ENCODE data around the gene GAS6. TPM values are rescaled to one million over a fixed set of nuclear protein-coding genes. Genes with fewer than 3 reads are reported as not detected.
A peak's percentile ranks its signal among the peaks of the same experiment; 100 is the strongest.

Gene GAS6
- total RNA-seq, 1 donor from 2014 or later, result 36.5 TPM

DNA sequence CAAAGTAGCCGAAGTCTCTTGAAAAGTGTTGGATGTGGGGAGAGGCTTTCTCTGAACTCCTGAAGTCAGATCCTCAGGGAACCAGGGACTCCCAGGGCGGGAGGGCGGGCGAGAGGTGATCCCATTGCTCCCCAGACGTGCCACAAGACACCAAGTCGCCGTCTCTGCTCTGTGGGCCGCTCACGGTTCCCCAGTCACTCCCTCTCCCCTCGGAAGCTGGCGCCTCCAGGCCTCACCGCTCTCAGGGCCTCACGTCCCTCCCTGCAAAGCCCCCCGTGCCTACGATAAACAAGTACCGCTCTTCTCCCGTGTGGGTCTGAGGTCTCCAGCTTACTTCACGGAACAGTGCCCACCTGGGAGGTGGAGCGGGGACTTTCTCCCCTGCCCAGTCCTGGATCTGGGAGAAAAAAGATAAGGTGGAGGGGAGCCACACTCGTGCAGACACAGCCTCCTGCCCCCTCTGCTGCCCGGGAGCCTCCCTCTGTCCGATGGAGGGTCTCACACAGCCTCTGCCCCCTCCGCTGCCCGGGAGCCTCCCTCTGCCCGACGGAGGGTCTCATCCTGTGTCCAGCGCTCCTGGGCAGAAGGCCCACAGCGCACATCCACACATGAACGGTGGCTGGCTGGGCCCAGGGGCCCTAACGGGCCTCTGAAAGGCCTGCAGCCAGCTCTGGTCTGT is 50.7 kb downstream of the GAS6 start:
- ATAC-seq (no peak), DNase-seq (ENCODE audit: low spot score) (no peak)

DNA sequence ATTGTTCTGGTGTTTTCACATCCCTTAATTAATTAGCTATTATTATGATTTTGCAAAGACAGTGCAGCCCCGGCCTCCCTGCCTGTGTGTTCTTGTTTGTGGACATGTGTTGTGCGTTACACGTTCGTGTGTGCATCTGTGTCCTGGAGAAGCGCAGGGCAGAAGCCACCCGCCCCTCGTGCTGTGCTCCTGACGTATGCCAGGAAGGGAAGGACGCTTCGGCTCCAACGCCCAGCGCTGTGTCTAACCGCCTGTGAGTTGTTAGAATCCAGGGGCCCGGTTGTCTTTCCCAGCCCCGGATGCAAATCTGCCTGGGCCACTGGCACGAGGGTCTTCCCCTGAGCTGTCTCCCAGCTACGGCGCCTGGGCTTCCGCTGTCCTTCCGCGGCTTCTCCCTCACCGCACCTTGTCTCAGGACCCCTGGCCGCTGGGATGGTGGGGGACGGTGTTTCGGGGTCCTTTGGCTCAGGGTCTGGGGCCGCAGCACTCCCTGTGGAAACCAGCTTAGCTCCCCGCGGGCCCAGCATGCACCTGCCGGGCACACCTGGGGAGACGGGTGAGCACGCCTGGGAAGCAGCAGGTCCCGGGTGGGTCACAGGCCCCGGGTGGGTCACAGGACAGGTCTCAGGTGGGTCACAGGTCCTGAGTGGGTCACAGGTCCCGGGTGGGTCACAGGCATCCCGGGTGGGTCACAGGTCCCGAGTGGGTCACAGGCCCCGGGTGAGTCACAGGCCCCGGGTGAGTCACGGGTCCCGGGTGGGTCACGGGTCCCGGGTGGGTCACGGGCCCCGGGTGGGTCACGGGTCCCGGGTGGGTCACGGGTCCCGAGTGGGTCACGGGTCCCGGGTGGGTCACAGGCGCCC is 51.5 kb downstream of the GAS6 start:
- DNase-seq (ENCODE audit: low spot score) (no peak), ATAC-seq (no peak)

DNA sequence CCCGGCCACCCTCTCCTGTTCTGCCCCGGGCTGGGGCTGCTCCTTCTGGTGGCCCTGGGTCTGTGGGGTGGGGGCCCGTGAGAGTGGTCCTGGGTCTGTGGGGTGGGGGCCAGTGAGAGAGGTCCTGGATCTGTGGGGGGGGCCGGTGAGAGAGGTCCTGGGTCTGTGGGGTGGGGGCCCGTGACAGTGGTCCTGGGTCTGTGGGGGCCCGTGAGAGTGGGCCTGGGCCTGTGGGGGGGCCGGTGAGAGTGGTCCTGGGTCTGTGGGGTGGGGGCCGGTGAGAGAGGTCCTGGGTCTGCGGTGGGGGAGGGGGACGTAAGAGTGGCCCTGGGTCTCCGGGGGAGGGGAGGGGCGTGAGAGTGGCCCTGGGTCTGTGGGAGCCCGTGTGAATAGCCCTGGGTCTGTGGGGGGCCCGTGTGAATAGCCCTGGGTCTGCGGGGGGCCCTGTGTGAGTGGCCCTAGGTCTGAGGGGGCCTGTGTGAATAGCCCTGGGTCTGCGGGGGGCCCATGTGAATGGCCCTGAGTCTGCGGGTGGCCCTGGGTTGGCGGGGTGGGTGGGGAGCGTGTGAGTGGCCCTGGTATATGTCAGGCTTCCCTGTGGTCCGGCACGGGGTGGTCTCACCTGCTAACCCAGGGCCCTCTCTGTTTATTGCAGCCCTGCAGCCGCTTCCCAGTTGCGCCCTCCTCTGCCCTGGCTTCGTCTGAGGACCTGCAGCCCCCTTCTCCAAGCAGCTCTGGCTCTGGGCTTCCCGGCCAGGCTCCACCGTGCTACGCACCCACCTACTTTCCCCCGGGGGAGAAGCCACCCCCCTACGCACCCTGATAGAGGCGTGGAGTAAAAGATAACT is 52.6 kb downstream of the GAS6 start:
- DNase-seq (ENCODE audit: low spot score) (no peak), ATAC-seq (no peak)

DNA sequence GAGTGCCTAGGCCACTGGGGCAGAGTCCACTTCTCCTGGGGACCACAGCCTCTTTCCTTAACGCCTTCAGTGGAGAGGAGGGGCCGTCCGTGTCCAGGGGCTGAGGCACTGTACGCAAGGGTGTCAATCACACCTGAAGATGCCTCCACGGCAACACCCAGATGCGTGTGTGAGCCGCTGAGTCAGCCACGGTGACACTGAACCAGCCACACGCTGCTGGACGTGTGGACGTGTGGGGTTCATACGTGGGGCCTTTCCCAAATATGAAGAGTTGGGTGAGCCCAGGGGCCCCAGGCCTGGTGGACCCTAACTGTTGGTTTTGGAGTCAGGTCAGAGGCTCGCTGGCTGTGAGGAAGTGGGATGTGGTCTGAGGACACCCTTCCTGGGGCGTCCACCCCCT is 53.2 kb downstream of the GAS6 start:
- no peak for DNase-seq (ENCODE audit: low spot score)
- no peak for ATAC-seq

DNA sequence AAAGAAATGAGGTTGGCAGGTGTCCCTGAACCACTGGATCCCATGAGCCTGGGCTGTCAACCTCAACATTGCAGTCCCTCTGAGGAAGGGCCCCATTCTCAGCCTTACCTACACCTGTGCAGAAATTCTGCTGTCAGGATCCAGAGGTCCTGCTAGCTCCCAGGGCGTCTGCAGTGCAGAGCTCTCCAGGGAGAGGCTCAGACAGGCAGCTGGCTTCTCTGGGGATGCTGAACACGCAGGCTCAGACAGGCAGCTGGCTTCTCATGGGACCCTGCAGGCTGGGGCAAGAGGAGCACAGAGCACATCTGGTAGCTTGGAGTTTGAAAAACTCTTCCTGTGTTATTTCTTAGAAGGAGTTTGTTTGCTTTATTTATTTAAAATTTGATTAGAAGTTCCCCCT is 53.9 kb downstream of the GAS6 start:
- no peak for ATAC-seq
- DNase-seq (ENCODE audit: low spot score), result no peak

DNA sequence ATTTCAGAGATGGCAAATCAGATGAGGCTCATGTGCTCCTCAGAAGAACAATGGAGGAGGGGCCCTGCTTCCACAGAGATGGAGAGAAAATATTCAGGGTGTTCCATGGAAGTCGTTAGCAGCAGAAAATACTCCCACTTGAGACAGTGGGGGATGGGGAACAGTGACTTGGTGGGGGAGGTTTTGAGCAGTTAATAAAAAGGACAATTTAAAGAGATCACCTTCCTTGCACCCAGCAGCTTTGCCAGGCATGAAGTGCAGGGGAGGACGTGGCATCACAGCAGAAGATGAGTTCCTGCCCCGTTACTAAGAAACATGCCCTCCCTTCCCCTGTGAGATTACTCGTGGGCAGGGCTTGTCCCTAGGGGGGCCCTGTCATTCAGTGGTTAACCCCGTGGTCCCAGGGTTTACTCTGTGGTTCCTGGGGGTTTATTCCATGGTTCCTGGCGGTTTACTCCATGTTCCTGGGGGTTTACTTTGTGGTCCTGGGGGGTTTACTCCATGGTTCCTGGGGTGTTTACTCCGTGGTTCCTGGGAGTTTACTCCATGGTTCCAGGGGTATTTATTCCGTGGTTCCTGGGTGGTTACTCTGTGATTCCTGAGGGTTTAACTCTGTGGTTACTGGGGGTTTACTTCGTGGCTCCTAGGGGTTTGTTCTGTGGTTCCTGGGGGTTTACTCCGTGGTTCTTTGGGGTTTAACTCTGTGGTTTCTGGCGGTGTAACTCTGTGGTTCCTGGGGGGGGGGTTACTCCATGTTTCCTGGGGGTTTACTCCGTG is 55.6 kb downstream of the GAS6 start:
- no peak for ATAC-seq
- DNase-seq (ENCODE audit: low spot score), result no peak

DNA sequence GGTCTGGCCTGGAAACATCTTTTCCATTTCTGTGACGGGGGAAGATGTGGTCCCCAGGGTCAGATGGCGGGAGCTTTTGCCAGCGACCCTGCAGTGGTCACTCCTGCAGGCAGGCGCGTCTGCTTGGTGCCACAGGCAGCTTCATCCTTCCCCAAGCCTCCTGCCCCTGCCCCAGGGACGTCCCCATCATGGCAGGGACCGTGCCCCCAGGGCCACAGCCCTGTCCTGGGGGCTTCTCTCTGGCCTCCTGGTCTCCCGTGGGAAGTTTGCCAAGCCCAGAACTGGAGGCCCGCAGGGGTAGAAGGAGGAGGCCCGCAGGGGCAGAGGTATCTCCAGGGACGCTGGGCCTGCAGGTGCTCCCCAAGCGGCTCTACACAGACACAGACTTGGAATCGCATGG is 57.4 kb downstream of the GAS6 start:
- no peak for DNase-seq (ENCODE audit: low spot score)

DNA sequence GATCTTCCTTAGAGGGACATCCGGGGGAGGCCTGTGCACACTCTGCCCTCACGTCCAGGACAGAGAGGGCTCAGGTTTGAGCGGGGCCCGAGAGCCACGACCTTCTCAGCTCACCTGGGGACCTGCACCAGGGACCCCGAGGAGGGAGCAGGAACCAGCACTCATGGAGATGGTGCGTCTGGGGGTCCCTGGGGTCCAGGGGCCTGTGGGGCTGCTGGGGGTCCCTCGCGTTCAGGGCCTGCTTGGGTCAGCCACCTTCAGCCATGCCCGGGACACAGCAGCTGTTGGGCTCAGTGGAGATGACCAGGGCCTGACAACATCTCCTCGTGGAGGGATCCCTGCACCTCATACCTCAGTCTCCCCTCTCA is 57.8 kb downstream of the GAS6 start:
- DNase-seq (ENCODE audit: low spot score) (no peak), ATAC-seq (no peak)

More for the DNA sequence above, 57.4 kb downstream of the GAS6 start:
- no peak for ATAC-seq

DNA sequence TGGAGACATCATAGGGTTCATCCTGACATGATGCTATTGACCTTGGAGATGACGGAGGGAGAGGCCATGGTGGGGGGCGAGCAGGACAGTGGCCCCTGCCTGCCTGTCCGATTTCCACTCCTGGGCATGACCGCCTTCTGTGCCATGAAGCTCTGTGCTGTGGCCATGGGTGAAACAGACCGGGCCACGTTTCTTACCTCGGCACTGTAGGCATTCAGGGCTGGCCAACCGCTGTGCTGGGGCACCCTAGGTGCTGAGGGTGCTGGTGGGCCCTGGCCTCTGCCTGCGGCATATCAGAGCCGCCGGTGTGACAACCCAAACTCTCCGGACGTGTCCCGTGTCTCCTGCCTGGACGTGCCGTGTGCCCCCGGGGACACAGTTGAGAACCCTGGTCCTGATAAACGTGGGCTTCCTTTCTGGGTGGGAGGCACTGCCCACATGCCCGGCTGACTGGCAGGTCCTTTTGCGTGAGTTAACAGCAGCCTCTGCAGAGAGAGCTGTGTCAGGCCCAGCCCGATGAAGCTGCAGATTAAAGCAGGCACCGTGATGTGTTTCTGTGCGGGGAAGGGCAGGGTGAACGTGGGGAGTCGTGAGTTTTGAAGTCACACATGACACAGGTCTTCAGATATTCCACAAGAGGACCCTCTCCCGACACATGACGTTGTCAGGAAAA is 58.3 kb downstream of the GAS6 start:
- ATAC-seq (no peak), DNase-seq (ENCODE audit: low spot score) (no peak)

DNA sequence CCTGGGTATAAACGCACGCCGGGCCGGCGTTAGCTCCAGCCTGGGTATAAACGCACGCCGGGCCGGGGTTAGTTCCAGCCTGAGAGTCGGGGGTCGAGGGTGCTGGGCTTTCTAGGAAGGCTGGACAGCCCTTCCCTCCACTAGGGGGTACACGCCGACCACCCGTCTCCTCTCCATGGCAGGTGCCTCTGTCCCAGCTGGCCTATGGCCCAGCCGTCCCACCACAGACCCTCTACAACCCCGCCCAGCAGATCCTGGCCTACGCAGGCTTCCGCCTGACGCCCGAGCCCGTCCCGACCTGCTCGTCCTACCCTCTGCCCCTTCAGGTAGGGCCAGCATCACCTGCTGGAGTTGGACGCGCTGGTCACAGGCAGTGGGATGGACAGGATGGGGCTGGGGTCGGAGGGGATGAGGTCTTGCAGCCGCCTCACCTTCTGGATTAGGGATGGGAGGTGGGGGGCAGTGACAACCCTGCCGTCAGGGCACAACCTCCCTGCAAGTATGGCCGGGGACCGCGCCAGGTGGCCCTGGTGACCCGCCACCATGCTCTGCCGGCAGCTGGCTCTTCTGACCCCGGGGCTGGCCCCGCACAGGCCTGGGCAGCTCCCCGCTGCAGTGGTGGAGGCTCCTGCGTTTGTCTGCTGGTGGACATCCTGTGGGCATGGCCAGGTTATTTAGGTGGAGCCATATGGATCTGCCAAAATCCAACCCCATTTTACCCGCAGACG is 59.0 kb downstream of the GAS6 start:
- ATAC-seq (no peak), DNase-seq (ENCODE audit: low spot score) (no peak)

DNA sequence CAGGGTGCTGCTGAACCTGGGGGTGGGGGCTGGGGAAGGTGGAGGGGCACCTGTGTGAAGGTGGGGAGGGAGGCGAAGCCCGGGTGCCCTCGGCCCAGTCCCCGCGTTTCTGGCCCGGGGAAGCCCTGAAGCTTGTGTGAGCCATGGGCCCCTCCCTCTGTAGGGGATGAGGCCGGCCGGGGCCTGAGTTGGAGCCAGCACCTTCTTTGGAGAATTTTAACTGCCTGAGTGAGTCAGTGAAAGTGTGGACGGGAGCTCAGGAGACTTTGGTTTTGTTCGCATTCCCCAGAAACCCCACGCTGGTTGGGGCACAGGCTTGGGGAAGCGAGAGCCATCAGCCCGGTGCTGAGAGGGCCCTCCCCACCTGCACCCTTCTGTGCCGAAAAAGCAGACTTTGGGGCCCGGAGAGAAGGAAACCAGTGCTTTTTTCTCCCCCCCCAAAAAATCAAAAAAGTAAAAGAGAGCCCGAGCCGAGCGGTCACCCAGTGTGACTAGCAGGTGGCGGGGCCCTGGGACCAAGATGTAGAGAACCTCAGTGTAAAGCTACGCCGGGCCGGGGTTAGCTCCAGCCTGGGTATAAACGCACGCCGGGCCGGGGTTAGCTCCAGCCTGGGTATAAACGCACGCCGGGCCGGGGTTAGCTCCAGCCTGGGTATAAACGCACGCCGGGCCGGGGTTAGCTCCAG is 59.7 kb downstream of the GAS6 start:
- DNase-seq (ENCODE audit: low spot score) (no peak), ATAC-seq (no peak)

DNA sequence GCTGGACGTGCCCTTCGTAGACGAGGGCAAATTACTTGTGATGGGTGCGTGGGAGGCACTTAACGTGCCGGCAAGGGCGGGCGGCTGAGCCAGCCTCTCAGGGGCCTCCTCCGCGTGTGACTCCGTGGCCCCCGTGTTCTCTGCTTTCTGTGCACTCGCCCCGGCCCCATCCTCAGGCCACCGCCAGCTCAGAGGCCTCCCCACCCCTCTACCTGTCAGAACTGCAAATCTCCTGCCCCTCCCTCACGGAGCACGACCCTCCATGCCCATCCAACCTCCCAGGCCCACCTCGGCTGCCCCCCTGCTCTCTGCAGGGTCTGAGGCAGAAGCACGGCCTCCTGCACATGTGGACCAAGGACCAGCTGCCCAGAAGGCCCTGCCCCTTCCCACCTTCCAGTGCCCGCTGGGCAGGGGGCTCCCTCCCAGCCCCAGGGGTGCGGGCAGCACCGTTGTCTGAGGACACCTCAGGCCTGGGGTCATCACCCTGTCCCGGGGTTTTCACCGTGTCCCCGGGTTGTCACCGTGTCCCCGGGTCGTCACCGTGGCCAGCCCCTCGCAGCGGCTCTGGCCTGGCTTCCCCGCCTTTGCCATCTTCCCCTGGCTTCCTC is 60.4 kb downstream of the GAS6 start:
- no peak for ATAC-seq
- no peak for DNase-seq (ENCODE audit: low spot score)

DNA sequence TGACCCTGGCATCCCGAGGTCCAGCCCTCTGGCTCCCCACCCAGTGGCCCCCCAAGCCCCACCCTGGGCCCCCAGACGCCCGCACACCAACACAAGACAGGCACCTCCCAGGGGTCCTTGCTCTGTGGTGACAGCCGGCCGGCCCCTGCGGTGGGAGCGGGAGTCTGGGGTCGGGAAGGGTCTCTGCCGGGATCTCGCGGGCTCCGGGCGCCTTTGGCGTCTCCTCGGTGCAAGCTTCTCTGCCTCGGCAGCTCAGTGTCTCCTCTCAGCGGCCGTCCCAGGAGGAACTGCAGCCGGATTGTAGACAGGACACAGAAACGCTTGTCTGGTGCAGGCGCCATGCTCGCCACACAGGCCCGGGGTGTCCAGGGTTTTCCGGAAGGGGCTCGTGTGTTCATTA is 61.1 kb downstream of the GAS6 start:
- ATAC-seq (no peak), DNase-seq (ENCODE audit: low spot score) (no peak)

DNA sequence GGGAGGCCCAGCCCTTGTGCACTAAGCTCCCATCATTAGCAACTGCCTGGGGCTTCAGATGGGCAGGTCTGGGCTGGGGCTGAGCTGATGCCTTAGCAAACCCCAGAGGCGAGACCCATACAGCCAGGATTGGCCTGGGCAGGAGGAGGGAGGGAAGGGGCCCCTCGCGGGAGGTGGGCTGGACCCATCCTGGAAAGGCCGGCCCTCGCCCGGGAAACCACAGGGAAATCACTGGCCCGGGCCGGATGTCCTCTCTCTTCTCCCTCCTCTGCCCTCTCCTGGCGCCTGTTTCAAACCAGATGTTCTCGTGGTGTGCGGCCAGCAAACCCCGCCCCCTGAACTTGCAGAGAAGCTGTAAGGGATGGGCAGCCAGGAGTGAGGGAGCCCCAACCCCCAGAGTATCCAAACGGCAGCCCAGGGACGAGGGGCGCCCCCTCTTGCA is 61.8 kb downstream of the GAS6 start:
- ATAC-seq (peak; percentile 41), DNase-seq (ENCODE audit: low spot score) (no peak)

DNA sequence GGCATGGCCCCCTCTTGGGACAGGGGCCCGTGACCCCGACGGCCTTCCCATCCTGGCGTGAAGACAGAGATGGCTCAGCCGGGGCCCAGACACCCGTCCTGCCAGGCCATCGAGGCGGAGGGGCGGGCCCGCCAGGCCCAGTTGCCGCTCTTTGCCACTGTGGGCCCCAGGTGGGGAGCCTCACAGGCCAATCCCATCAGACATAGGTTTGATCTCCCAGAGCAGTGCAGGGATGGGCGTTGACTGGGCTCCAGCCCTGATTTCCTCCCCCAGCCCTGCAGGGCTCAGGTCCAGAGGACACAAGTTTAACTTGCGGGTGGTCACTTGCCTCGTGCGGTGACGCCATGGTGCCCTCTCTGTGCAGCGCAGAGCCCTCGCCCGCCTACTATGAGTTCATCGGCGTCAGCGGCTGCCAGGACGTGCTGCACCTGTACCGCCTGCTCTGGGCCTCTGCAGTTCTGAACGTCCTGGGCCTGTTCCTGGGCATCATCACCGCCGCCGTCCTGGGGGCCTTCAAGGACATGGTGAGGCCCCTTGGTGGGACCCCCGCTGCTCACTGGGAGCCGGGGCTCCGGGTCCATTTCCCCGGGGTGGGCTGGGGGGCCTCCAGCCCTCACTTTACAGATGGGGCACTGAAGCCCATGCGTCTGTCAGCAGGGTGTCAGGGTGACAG is 62.5 kb downstream of the GAS6 start:
- ATAC-seq, result no peak

DNA sequence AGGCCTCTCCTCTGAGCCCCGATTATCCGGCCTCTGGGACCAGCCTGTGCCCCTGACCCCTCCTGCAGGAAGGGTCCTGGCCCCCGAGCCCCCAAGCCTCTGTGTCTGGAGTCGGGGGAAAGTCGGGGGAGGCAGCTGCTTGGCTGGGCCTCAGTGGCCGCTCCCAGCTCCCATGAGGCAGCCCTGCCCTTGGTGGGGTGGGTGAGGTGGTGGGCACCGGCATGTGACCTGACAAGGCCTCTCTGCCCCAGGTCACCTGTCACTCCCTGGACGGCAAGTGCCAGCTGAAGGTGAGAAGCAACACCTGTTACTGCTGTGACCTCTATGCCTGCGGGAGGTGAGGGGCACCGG is 63.3 kb downstream of the GAS6 start:
- no peak for ATAC-seq

More for the DNA sequence above, 62.5 kb downstream of the GAS6 start:
- no peak for DNase-seq (ENCODE audit: low spot score)

DNA sequence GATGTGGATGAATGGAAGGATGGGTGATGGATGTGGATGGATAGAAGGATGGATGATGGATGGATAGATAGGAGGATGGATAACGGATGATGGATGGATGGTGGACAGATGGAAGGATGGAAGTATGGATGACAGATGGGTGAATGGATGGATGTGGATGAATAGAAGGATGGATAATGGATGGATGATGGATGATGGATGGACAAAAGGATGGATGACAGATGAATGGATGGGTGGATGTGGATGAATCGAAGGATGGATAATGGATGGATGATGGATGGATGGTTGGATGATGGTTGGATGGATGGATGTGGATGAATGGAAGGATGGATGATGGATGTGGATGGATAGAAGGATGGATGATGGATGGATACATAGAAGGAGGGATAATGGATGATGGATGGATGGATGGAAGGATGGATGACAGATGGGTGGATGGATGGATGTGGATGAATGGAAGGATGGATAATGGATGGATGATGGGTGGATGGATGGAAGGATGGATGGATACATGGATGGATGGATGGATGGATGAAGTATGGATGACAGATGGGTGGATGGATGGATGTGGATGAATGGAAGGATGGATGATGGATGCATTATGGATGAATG is 65.6 kb downstream of the GAS6 start:
- DNase-seq (ENCODE audit: low spot score) (no peak), ATAC-seq (no peak)

More for the DNA sequence above, 63.3 kb downstream of the GAS6 start:
- DNase-seq (ENCODE audit: low spot score), result no peak

Data from left lobe of liver (tissue), 2 donors.